Effector memory CD8-positive, alpha-beta T cell (primary cell): ENCODE measurements around the gene ERCC5.

Source experiments
- ATAC-seq: fragments of 150-1000 bp; cut with Tn5 transposase; replicated peaks from 2 replicates; pipeline ENCODE4 v1.10.0; 2021; ENCODE audit warnings: mild to moderate bottlenecking, moderate library complexity
- DNase-seq, 3 experiments: peaks; one replicate each; pipeline ENCODE4 v3.0.0; 2021
- H3K27ac Mint-ChIP-seq, 2 donors: one replicate each; pipeline ENCODE4 v1.8.0; 2022; ENCODE audit warnings: mild to moderate bottlenecking in 2 of 2, mixed read lengths in 2 of 2, moderate library complexity in 2 of 2
- H3K27me3 Mint-ChIP-seq, 2 donors: one replicate each; pipeline ENCODE4 v1.8.0; 2022; ENCODE audit warnings: mixed read lengths in 2 of 2
- H3K36me3 Mint-ChIP-seq: one replicate; pipeline ENCODE4 v1.8.0; 2022; ENCODE audit warnings: mild to moderate bottlenecking, moderate library complexity, mixed read lengths; ENCODE audit not compliant: insufficient read depth
- H3K4me1 Mint-ChIP-seq, 2 donors: one replicate each; pipeline ENCODE4 v1.8.0; 2022; ENCODE audit warnings: low read depth in 2 of 2, mixed read lengths in 2 of 2
- H3K4me3 Mint-ChIP-seq, 2 donors: one replicate each; pipeline ENCODE4 v1.8.0; 2022; ENCODE audit warnings: mild to moderate bottlenecking in 2 of 2, mixed read lengths in 2 of 2, moderate library complexity in 2 of 2
- H3K9me3 Mint-ChIP-seq, 2 donors: one replicate each; pipeline ENCODE4 v1.8.0; 2022; ENCODE audit warnings: mixed read lengths in 2 of 2

The ERCC5 gene

DNA sequence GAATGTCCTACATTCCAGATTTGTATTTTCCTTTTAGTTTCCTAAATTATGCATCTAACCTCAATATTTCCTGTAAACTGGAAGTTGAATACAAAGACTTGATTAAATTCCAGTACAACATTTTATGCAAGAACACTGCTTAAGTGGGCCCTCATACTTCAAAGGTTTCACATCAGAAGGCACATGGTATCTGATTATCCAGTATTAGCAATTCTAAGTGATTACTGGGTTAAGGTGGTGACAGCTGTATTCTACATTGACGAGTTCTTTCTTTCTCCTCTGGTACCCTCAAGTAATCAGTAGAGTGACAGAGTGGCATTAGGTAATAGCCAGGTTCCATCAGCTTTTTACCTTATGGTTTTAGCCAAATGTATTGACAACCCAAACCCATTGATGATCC, 28.6 kb upstream of the ERCC5 start:
- Mint-ChIP-seq H3K4me3 (no peak overlapping the region), H3K27ac (no peak overlapping the region), H3K9me3 (no peaks in the 10 kb centered on the region), H3K4me1 (peaks cover 4 to 10% of the 10 kb centered on the region in 2 donors), H3K27me3 (no peaks in the 10 kb centered on the region), H3K36me3 (peaks cover 17% of the 10 kb centered on the region)
- ATAC-seq (no peak), DNase-seq (no peak)

DNA sequence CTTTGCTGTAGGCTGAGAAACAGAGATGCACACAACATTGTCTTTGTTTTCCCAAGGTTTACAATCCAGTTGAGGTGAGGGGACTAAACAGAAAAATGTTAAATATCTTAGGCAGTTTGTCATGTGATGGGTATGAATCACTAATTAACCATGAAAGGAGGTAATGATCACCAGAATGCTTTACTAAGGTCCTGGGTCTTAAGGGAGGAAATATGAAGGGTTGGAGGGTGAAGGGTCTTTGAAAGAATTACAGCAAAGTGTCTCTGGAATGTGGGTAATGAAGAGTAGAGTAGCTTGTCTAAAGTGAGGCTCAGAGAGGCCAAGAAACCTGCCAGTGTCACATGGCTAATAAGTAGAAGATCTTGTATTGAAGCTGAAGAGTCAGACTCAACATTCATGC, 27.9 kb upstream of the ERCC5 start:
- ATAC-seq = no peak
- Mint-ChIP-seq H3K4me3 (no peak overlapping the region), H3K27me3 (no peaks in the 10 kb centered on the region), H3K27ac (no peak overlapping the region), H3K4me1 (peaks cover 4 to 6% of the 10 kb centered on the region in 2 donors), H3K36me3 (peaks cover 17% of the 10 kb centered on the region), H3K9me3 (no peaks in the 10 kb centered on the region)
- no peak for DNase-seq

DNA sequence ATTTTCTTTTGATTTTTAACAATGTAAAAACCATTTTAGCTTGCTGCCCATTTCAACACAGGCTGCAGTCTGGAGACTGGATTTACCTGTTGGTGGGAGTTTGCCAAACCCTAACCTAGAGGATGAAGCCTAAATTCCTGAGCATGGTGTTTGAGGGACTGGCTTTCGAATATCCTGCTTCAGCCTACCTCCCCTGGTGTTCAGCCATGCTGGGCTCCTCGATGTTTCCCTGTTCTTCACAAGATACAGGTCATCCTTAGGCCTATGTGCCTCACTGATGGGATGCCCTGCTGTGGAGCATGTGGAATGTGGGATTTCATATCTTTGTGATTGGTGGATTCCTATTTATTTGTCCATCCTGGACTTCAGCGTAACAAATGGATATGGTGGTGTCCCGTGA, 20.4 kb upstream of the ERCC5 start:
- H3K9me3 Mint-ChIP-seq = no peaks in the 10 kb centered on the region
- H3K27me3 Mint-ChIP-seq = no peaks in the 10 kb centered on the region
- DNase-seq (no peak), ATAC-seq (no peak)
- no peak overlapping the region for H3K4me3 Mint-ChIP-seq
- H3K4me1 Mint-ChIP-seq = no peaks in the 10 kb centered on the region
- no peak overlapping the region for H3K27ac Mint-ChIP-seq
- H3K36me3 Mint-ChIP-seq = peaks cover 5% of the 10 kb centered on the region

DNA sequence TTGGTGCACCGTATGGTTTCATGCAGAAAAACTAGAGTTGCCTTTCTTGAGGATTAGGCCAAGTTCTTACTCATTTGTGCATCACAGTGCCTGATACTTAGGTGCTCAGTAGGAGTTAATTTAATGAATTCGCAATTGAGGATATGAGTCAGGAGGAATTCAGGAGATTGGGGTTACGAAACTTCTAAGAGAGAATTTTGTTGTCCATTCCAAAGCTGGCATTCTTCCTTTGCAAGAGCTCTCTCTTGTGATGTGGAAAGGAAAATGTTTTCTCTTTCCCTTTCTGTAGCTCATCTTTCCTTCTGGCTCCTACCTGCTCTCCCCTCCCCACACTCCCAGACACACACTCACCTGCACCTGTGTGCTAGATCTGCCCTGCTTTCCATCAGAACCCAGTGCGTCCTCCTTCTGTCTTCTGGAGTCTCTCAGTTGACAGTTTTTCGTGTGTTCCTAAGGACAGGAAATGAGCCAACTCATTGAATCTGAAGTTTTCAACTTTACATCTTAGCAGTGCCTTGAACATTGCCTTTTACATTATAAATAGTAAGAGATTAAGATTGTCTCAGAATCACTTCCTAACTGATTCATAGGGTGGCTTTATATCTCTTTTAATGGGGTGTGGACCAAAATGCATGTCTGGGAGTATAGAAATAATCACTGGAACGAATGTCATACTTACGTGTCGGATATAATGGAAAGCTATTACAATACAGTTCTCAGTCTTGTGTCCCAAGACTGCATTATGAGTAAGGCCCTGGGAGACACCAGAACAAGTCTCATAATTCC, 19.7 kb upstream of the ERCC5 start:
- DNase-seq (no peak), ATAC-seq (no peak)
- peaks cover 4% of the 10 kb centered on the region for H3K36me3 Mint-ChIP-seq
- no peaks in the 10 kb centered on the region for H3K4me1 Mint-ChIP-seq
- H3K9me3 Mint-ChIP-seq = no peaks in the 10 kb centered on the region
- H3K27ac Mint-ChIP-seq = no peak overlapping the region
- no peaks in the 10 kb centered on the region for H3K27me3 Mint-ChIP-seq
- no peak overlapping the region for H3K4me3 Mint-ChIP-seq

DNA sequence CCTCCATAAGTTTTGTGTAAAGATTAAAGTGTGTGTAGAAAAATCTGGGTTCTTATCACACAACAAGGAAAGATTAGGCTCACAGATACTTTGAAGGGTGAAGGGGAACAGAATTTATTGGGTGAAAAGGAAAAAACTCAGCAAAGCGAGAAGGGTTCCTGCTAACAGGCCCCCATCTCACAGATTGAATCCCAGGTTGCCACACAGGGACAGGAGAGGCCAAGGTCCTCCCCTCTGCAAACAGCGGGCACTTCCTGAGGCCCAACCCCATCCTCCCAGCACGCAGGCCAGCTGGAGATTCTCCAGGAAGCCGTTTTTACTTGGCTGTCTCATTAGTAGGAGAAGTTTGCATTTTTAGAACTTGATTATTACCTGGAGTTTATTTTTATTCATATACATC, 15.2 kb upstream of the ERCC5 start:
- Mint-ChIP-seq H3K27ac (no peak overlapping the region), H3K9me3 (no peaks in the 10 kb centered on the region), H3K4me1 (no peaks in the 10 kb centered on the region), H3K36me3 (peaks cover 4% of the 10 kb centered on the region), H3K4me3 (no peak overlapping the region), H3K27me3 (no peaks in the 10 kb centered on the region)
- ATAC-seq = no peak
- DNase-seq = no peak

DNA sequence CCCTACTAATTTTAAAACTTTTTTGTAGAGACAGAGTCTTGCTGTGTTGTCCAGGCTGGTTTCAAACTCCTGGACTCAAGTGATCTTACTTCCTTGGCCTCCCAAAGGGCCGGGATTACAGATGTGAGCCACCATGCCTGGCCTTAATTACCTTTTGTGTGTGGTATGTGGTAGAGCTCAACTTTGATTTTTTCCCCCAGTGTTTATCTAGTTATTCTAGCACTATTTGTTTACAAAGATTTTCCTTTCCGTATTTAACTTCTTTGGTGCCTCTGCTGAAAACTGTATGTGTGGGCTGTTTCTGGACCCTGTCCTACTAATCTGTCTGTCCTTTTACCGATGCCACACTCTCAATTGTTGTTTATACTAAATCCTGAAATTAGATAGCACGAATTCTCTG, 9.4 kb upstream of the ERCC5 start:
- Mint-ChIP-seq H3K27ac (no peak overlapping the region), H3K36me3 (peaks cover 5% of the 10 kb centered on the region), H3K4me1 (no peaks in the 10 kb centered on the region), H3K4me3 (no peak overlapping the region), H3K27me3 (no peaks in the 10 kb centered on the region), H3K9me3 (no peaks in the 10 kb centered on the region)
- no peak for ATAC-seq
- no peak for DNase-seq

GRCh38 chr13:102838273-102838672, 7.6 kb upstream of the ERCC5 start:
- DNase-seq (no peak), ATAC-seq (no peak)
- no peaks in the 10 kb centered on the region for H3K4me1 Mint-ChIP-seq
- peaks cover 7% of the 10 kb centered on the region for H3K36me3 Mint-ChIP-seq
- no peaks in the 10 kb centered on the region for H3K27me3 Mint-ChIP-seq
- no peak overlapping the region for H3K27ac Mint-ChIP-seq
- H3K4me3 Mint-ChIP-seq = no peak overlapping the region
- no peaks in the 10 kb centered on the region for H3K9me3 Mint-ChIP-seq

DNA sequence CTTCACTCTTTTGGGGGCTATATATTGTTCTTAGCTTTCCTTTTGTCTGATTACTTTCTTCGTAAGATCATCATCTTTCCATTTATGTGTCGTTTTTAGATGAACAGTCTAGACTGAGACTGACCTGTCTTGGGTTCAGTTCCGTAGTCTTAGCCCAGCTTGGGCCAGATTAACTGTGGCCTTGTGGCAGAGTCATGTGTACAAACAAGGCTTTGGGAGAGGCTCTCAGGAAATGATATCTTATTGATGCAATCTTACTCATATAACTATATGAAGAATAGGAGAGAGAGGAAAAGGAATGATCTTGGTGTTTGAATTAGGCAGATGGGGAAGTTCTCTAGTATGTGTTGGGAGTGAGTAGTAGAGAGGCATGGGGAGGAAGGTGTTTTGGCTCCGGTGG, 6.8 kb upstream of the ERCC5 start:
- no peaks in the 10 kb centered on the region for H3K27me3 Mint-ChIP-seq
- peaks cover 7% of the 10 kb centered on the region for H3K36me3 Mint-ChIP-seq
- no peak for ATAC-seq
- H3K4me1 Mint-ChIP-seq = no peaks in the 10 kb centered on the region
- no peak for DNase-seq
- peak overlapping the region in 1 of 2 donors; percentile 12 for H3K27ac Mint-ChIP-seq
- H3K4me3 Mint-ChIP-seq = no peak overlapping the region
- no peaks in the 10 kb centered on the region for H3K9me3 Mint-ChIP-seq

DNA sequence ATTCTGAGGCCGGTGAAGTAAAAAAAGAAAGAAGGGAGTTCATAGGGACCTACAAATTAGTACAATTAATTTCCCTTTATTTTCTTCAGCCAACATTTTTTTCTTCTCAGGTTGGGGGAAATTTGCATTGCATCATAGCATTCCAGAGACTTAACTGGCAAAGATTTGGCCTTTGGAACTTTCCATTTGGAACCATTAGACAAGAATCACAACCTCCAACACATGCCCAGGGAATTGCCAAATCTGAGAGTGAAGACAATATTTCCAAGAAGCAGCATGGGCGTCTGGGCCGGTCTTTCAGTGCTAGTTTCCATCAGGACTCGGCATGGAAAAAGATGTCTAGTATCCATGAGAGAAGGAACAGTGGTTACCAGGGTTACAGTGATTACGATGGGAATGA, 6.4 kb upstream of the ERCC5 start:
- H3K4me1 Mint-ChIP-seq = peaks cover 0 to 2% of the 10 kb centered on the region in 2 donors

DNA sequence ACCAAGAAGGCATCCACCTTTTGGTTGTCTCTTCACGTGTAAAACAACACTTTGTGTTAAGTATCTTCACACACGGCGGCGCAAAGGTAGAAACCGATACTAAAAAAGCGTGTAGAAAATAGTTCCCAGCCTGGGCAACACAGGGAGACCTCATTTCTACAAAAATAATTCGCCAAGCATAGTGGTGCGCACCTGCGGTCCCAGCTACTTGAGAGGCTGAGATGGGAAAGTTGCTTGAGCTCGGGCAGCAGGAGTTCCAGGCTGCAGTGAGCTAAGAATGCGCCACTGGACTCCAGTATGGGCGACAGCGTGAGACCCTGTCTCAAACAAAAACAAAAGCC, 573 bp upstream of the ERCC5 start:
- Mint-ChIP-seq H3K4me1 (peaks cover 22 to 35% of the 10 kb centered on the region in 2 donors), H3K27ac (peak overlapping the region; percentile 94 to 98), H3K9me3 (no peaks in the 10 kb centered on the region), H3K27me3 (no peaks in the 10 kb centered on the region), H3K4me3 (peak overlapping the region; percentile 90 to 97), H3K36me3 (peaks cover 35% of the 10 kb centered on the region)
- ATAC-seq (peak; percentile 42), DNase-seq (no peak)

More for the DNA sequence above, 6.4 kb upstream of the ERCC5 start:
- H3K4me3 Mint-ChIP-seq = no peak overlapping the region
- no peak for ATAC-seq
- no peaks in the 10 kb centered on the region for H3K27me3 Mint-ChIP-seq
- H3K9me3 Mint-ChIP-seq = no peaks in the 10 kb centered on the region
- peak overlapping the region in 1 of 2 donors; percentile 12 for H3K27ac Mint-ChIP-seq
- no peak for DNase-seq
- H3K36me3 Mint-ChIP-seq = peaks cover 7% of the 10 kb centered on the region

DNA sequence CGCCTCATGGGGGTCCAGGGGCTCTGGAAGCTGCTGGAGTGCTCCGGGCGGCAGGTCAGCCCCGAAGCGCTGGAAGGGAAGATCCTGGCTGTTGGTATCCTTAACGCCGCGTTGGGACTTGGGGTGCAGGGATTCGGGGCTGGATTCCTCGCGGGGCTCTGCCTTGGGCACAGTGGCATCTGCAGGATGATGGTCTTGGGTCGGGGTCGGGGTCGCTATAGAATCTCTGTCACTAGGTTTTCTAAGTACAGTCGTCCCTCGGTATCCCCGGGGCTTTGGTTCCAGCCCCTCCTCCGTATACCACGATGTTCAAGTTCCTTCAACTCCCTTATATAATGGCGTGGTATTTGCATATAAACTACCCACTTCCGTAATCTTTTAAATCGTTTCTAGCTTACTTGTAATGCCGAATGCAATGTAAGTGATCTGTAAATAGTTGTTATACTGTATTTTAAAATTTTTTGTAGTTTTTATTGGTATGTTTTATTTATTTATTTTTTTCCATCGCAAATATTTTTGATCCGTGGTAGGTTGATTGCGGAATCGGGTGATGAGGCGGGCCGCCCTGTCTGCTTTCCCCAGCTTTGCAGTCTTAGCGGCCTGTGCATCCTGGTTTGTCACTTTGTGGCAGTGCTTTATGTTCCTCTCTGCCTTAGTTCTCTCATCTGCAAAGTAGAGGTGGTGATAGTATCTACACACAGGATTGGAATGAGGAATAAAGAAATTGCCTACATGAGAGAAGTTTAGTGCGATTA, 606 bp downstream of the ERCC5 start:
- DNase-seq (peak; percentile 29 to 38 (median 35)), ATAC-seq (peak; percentile 44)
- Mint-ChIP-seq H3K27ac (peak overlapping the region; percentile 94 to 98), H3K27me3 (no peaks in the 10 kb centered on the region), H3K4me1 (peaks cover 26 to 40% of the 10 kb centered on the region in 2 donors), H3K36me3 (peaks cover 36% of the 10 kb centered on the region), H3K9me3 (no peaks in the 10 kb centered on the region), H3K4me3 (peak overlapping the region; percentile 90 to 97)

- Mint-ChIP-seq H3K4me1 (peaks cover 27 to 42% of the 10 kb centered on the region in 2 donors), H3K4me3 (peak overlapping the region; percentile 90 to 97), H3K27me3 (no peaks in the 10 kb centered on the region), H3K36me3 (peaks cover 43% of the 10 kb centered on the region), H3K9me3 (no peaks in the 10 kb centered on the region), H3K27ac (peak overlapping the region; percentile 94 to 98)
- no peak for ATAC-seq
- DNase-seq = no peak
Measured at GRCh38 chr13:102847272-102848234, 1.7 kb downstream of the ERCC5 start.

GRCh38 chr13:102848956-102849355, 3.1 kb downstream of the ERCC5 start:
- DNase-seq (no peak), ATAC-seq (no peak)
- Mint-ChIP-seq H3K4me3 (no peak overlapping the region), H3K36me3 (peaks cover 56% of the 10 kb centered on the region), H3K27ac (peak overlapping the region; percentile 11 to 70), H3K4me1 (peaks cover 31 to 51% of the 10 kb centered on the region in 2 donors), H3K9me3 (no peaks in the 10 kb centered on the region), H3K27me3 (no peaks in the 10 kb centered on the region)
